GM19372 (cell line): ENCODE data around the gene XRCC2.

Experiments
- ATAC-seq: cut with Tn5 transposase; IDR thresholded peaks from one replicate; pipeline ENCODE4 v1.9.1; 2021; ENCODE audit warnings: mild to moderate bottlenecking, low read depth, moderate library complexity; ENCODE audit not compliant: unreplicated experiment

Gene XRCC2

GRCh38 chr7:152618427-152618826 lies 57.5 kb downstream of the XRCC2 start:
- no peak for ATAC-seq

- no peak for ATAC-seq
Observed at GRCh38 chr7:152617056-152617455, 58.9 kb downstream of the XRCC2 start.

GRCh38 chr7:152615031-152615741 lies 60.8 kb downstream of the XRCC2 start:
- ATAC-seq, result no peak

GRCh38 chr7:152608656-152609055 lies 67.3 kb downstream of the XRCC2 start:
- no peak for ATAC-seq

GRCh38 chr7:152608208-152608607 lies 67.7 kb downstream of the XRCC2 start:
- ATAC-seq, result no peak

GRCh38 chr7:152607007-152607406 lies 68.9 kb downstream of the XRCC2 start:
- ATAC-seq, result no peak

- no peak for ATAC-seq
Observed at GRCh38 chr7:152602962-152603361, 73.0 kb downstream of the XRCC2 start.

GRCh38 chr7:152601305-152601798 lies 74.6 kb downstream of the XRCC2 start:
- no peak for ATAC-seq

- no peak for ATAC-seq
Observed at GRCh38 chr7:152600266-152600665, 75.7 kb downstream of the XRCC2 start.

- ATAC-seq, result no peak
Observed at GRCh38 chr7:152597507-152597906, 78.4 kb downstream of the XRCC2 start.

GRCh38 chr7:152596824-152597223 lies 79.1 kb downstream of the XRCC2 start:
- no peak for ATAC-seq
